Nephron progenitor cell (in vitro differentiated cells): Measurements from ENCODE around the gene CD69.

Experiments
- DNase-seq: peaks from one replicate; pipeline ENCODE4 v3.0.0; 2021
- H3K27ac Mint-ChIP-seq: 2 replicates; pipeline ENCODE4 v1.8.0; 2021; ENCODE audit warnings: mild to moderate bottlenecking, moderate library complexity, mixed read lengths
- H3K27me3 Mint-ChIP-seq: 2 replicates; pipeline ENCODE4 v1.8.0; 2021; ENCODE audit warnings: mild to moderate bottlenecking, low read depth, mixed read lengths; ENCODE audit not compliant: poor library complexity
- H3K36me3 Mint-ChIP-seq: 2 replicates; pipeline ENCODE4 v1.8.0; 2021; ENCODE audit warnings: low read depth, mixed read lengths
- H3K4me1 Mint-ChIP-seq: 2 replicates; pipeline ENCODE4 v1.8.0; 2021; ENCODE audit warnings: mixed read lengths
- H3K4me3 Mint-ChIP-seq: 2 replicates; pipeline ENCODE4 v1.8.0; 2021; ENCODE audit warnings: mild to moderate bottlenecking, moderate library complexity, mixed read lengths
- H3K9me3 Mint-ChIP-seq: 2 replicates; pipeline ENCODE4 v1.8.0; 2021; ENCODE audit warnings: mild to moderate bottlenecking, moderate library complexity, mixed read lengths
- TF ChIP-seq, protein P1 (sequence below): fragments of 200-600 bp; sonication (generic); IDR thresholded peaks from 2 replicates; pipeline ENCODE4 v1.5.0; 2021; ENCODE audit warnings: antibody characterized with exemption

Gene CD69

GRCh38 chr12:9731797-9732196 lies 28.9 kb downstream of the CD69 start:
- DNase-seq, result no peak
- TF ChIP-seq, protein P1, sequence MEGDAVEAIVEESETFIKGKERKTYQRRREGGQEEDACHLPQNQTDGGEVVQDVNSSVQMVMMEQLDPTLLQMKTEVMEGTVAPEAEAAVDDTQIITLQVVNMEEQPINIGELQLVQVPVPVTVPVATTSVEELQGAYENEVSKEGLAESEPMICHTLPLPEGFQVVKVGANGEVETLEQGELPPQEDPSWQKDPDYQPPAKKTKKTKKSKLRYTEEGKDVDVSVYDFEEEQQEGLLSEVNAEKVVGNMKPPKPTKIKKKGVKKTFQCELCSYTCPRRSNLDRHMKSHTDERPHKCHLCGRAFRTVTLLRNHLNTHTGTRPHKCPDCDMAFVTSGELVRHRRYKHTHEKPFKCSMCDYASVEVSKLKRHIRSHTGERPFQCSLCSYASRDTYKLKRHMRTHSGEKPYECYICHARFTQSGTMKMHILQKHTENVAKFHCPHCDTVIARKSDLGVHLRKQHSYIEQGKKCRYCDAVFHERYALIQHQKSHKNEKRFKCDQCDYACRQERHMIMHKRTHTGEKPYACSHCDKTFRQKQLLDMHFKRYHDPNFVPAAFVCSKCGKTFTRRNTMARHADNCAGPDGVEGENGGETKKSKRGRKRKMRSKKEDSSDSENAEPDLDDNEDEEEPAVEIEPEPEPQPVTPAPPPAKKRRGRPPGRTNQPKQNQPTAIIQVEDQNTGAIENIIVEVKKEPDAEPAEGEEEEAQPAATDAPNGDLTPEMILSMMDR, result no peak
- no peak overlapping the region for H3K27ac Mint-ChIP-seq
- H3K4me1 Mint-ChIP-seq, result no peaks in the 10 kb centered on the region
- H3K9me3 Mint-ChIP-seq, result no peaks in the 10 kb centered on the region
- H3K27me3 Mint-ChIP-seq, result peaks cover 3% of the 10 kb centered on the region
- H3K4me3 Mint-ChIP-seq, result no peak overlapping the region
- no peaks in the 10 kb centered on the region for H3K36me3 Mint-ChIP-seq

GRCh38 chr12:9731393-9731792 lies 29.3 kb downstream of the CD69 start:
- Mint-ChIP-seq H3K4me3 (no peak overlapping the region), H3K9me3 (no peaks in the 10 kb centered on the region), H3K27ac (no peak overlapping the region), H3K4me1 (no peaks in the 10 kb centered on the region), H3K27me3 (peaks cover 3% of the 10 kb centered on the region), H3K36me3 (no peaks in the 10 kb centered on the region)
- TF ChIP-seq, protein P1, result no peak
- DNase-seq, result no peak

DNA sequence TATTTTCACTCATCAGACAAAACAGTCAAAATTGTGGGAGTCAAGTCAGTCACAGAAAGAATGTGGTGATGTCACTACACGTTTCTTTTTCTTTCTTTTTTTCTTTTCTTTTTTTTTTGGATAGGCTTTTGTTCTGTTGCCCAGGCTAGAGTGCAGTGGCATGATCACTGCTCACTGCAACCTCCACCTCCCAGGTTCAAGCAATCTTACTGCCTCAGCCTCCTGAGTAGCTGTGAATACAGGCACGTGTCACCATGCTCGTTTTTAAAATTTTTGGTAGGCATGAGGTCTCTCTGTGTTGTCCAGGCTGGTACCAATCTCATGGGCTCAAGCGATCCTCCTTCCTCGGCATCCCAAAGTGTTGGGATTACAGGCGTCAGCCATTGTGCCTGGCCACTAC lies 30.1 kb downstream of the CD69 start:
- TF ChIP-seq, protein P1, result no peak
- Mint-ChIP-seq H3K9me3 (no peaks in the 10 kb centered on the region), H3K36me3 (no peaks in the 10 kb centered on the region), H3K27me3 (peaks cover 3% of the 10 kb centered on the region), H3K4me3 (no peak overlapping the region), H3K27ac (no peak overlapping the region), H3K4me1 (no peaks in the 10 kb centered on the region)
- DNase-seq, result no peak

- Mint-ChIP-seq H3K9me3 (no peaks in the 10 kb centered on the region), H3K36me3 (no peaks in the 10 kb centered on the region), H3K4me1 (no peaks in the 10 kb centered on the region), H3K27ac (no peak overlapping the region), H3K27me3 (peaks cover 3% of the 10 kb centered on the region), H3K4me3 (no peak overlapping the region)
- TF ChIP-seq, protein P1, result no peak
- DNase-seq, result no peak
Observed at GRCh38 chr12:9730011-9730410, 30.7 kb downstream of the CD69 start.

DNA sequence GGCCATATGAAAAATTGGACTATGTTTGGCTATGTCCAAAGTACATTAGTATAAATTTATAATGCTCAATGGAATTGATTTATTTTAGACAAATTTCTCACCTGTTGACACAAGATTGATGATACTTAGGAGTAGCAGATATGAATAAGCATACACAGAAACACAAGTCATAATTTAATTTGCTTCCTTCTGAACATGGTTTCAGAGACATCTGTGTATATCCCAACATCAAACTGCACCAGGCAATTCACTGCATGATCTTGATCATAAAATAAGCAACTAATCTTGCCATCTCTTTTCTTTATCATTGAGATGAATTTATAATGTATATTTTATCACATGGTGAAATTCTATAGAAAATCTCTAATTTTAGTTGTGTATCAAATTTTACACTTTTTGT lies 31.6 kb downstream of the CD69 start:
- Mint-ChIP-seq H3K4me3 (no peak overlapping the region), H3K27ac (no peak overlapping the region), H3K4me1 (no peaks in the 10 kb centered on the region), H3K36me3 (no peaks in the 10 kb centered on the region), H3K9me3 (no peaks in the 10 kb centered on the region), H3K27me3 (no peaks in the 10 kb centered on the region)
- TF ChIP-seq, protein P1, result no peak
- no peak for DNase-seq

- Mint-ChIP-seq H3K9me3 (no peaks in the 10 kb centered on the region), H3K27me3 (peaks cover 5% of the 10 kb centered on the region), H3K36me3 (no peaks in the 10 kb centered on the region), H3K4me1 (no peaks in the 10 kb centered on the region), H3K4me3 (no peak overlapping the region), H3K27ac (no peak overlapping the region)
- TF ChIP-seq, protein P1, result no peak
- no peak for DNase-seq
Observed at GRCh38 chr12:9727813-9728212, 32.9 kb downstream of the CD69 start.
